Activated CD4-positive, alpha-beta T cell treated with anti-CD3 and anti-CD28 coated beads, Interleukin-2, amount 10 ng/mL, durations not matched to agents 24 days and 14 days (primary cell): ENCODE data around the gene RGS10. TPM values are rescaled to one million over a fixed set of nuclear protein-coding genes. Genes with fewer than 3 reads are reported as not detected.

Source experiments
- DNase-seq: peaks from one replicate; pipeline ENCODE4 v3.0.0; 2022
- H3K27ac Mint-ChIP-seq: one replicate; pipeline ENCODE4 v1.8.0; 2022; ENCODE audit warnings: mild to moderate bottlenecking, mixed read lengths
- H3K27me3 Mint-ChIP-seq: one replicate; pipeline ENCODE4 v1.8.0; 2022; ENCODE audit warnings: mixed read lengths
- H3K36me3 Mint-ChIP-seq: one replicate; pipeline ENCODE4 v1.8.0; 2022; ENCODE audit warnings: low read depth, mild to moderate bottlenecking, mixed read lengths
- H3K4me1 Mint-ChIP-seq: one replicate; pipeline ENCODE4 v1.8.0; 2021; ENCODE audit warnings: mixed read lengths
- H3K4me3 Mint-ChIP-seq: one replicate; pipeline ENCODE4 v1.8.0; 2022; ENCODE audit warnings: mild to moderate bottlenecking, moderate library complexity, mixed read lengths
- H3K9me3 Mint-ChIP-seq: one replicate; pipeline ENCODE4 v1.8.0; 2021; ENCODE audit warnings: mixed read lengths
- intact Hi-C: fragments of 100-400 bp; cut with micrococcal nuclease; formaldehyde crosslinking; loops from one replicate; pipeline ENCODE4 v1.15.1; 2023
- total RNA-seq: library from RNA; stranded (reverse); gene quantifications from 2 replicates; pipeline ENCODE4 v1.2.3, GENCODE V29; 2022

Gene RGS10
- total RNA-seq, 1 donor from 2014 or later, result 137 TPM

GRCh38 chr10:119494236-119495020, 48.1 kb downstream of the RGS10 start:
- Mint-ChIP-seq H3K27ac (peak overlapping the region; percentile 63), H3K4me1 (peaks cover 63% of the 10 kb centered on the region), H3K9me3 (no peaks in the 10 kb centered on the region), H3K4me3 (no peak overlapping the region), H3K36me3 (peaks cover 27% of the 10 kb centered on the region), H3K27me3 (no peaks in the 10 kb centered on the region)
- no peak for DNase-seq
- intact Hi-C loops, result loop anchor here (5.0 kb wide), 2 partner anchors 158 to 208 kb away; partner anchors contain the start of gene BAG3

DNA sequence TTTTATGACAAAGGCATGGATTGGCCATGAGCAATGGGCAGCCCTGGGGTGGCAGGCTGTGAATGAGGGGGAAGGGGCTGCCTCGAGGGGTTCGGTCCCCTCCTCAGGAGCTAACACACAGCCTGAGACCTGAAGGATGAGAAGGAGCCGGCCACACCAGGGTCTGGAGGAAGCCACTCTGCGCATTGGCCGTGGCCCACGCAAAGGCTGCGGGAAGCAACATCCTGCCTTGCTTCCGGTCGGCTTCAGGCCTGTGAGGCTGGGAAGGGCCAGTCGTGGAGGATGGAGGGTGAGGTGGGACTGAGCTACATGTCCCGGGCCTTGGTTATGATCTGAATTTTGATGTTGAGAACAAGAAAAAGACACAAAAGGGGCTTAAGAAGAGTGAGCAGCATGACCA, 49.4 kb downstream of the RGS10 start:
- Mint-ChIP-seq H3K4me3 (peak overlapping the region; percentile 35), H3K9me3 (no peaks in the 10 kb centered on the region), H3K36me3 (peaks cover 16% of the 10 kb centered on the region), H3K4me1 (peaks cover 59% of the 10 kb centered on the region), H3K27me3 (no peaks in the 10 kb centered on the region), H3K27ac (peak overlapping the region; percentile 45)
- intact Hi-C loops, result no loop called here
- DNase-seq, result no peak

DNA sequence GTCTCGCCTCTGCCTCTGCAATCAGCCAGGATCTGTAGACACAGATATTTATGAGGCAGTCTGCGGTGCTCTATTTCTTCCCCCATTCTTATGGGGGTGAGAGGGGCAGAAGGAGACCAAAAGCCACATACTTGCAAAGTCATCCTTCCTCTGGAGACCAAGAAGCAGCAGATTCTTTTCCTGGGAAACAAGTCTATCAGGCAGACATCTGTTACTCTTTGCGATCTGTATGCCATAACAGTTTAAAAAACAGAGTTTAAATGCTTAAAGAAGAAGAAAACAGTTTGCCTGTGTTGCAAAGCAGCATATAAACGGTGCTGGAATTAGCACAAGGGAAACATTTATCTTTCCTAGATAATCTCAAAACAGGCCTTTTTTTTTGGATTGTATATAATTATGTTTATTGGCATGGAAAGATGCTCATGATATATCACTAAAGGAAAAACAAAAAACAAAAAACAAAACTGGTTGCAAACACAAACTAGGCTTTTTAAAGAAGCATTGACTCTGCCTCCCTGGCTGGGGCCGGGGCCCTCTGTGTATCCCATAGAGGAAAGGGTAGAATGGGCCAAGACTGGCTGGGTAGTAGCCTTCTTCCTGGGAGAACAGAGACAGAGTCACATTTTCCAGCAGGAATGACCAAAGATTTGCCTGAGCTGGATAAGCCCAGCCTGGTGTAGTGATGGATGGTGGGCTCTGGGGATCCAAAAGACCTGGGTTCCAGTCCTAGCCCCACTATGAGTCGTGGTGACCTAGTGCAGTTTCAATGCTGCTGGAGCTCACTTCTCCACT, 50.4 kb downstream of the RGS10 start:
- H3K27me3 Mint-ChIP-seq, result no peaks in the 10 kb centered on the region
- peaks cover 9% of the 10 kb centered on the region for H3K36me3 Mint-ChIP-seq
- no peak overlapping the region for H3K4me3 Mint-ChIP-seq
- H3K27ac Mint-ChIP-seq, result no peak overlapping the region
- peaks cover 57% of the 10 kb centered on the region for H3K4me1 Mint-ChIP-seq
- H3K9me3 Mint-ChIP-seq, result no peaks in the 10 kb centered on the region
- intact Hi-C loops, result no loop called here
- no peak for DNase-seq

- peak overlapping the region; percentile 81 for H3K4me3 Mint-ChIP-seq
- H3K4me1 Mint-ChIP-seq, result peaks cover 40% of the 10 kb centered on the region
- peaks cover 3% of the 10 kb centered on the region for H3K36me3 Mint-ChIP-seq
- no peaks in the 10 kb centered on the region for H3K27me3 Mint-ChIP-seq
- intact Hi-C loops, result loop anchor here (1.0 to 5.0 kb wide), 2 partner anchors 11 to 43 kb away; no protein-coding TSS in a partner anchor
- H3K27ac Mint-ChIP-seq, result peak overlapping the region; percentile 90
- no peak for DNase-seq
- H3K9me3 Mint-ChIP-seq, result no peaks in the 10 kb centered on the region
These were observed 52.6 kb downstream of the RGS10 start for GRCh38 chr10:119489991-119490326.

GRCh38 chr10:119488675-119489074, 53.8 kb downstream of the RGS10 start:
- peak overlapping the region; percentile 48 for H3K27ac Mint-ChIP-seq
- no peaks in the 10 kb centered on the region for H3K27me3 Mint-ChIP-seq
- intact Hi-C loops, result loop anchor here (1.0 to 5.0 kb wide), 2 partner anchors 9 to 41 kb away; no protein-coding TSS in a partner anchor
- no peak for DNase-seq
- H3K9me3 Mint-ChIP-seq, result no peaks in the 10 kb centered on the region
- no peak overlapping the region for H3K4me3 Mint-ChIP-seq
- peaks cover 28% of the 10 kb centered on the region for H3K4me1 Mint-ChIP-seq
- H3K36me3 Mint-ChIP-seq, result peaks cover under 1% of the 10 kb centered on the region

DNA sequence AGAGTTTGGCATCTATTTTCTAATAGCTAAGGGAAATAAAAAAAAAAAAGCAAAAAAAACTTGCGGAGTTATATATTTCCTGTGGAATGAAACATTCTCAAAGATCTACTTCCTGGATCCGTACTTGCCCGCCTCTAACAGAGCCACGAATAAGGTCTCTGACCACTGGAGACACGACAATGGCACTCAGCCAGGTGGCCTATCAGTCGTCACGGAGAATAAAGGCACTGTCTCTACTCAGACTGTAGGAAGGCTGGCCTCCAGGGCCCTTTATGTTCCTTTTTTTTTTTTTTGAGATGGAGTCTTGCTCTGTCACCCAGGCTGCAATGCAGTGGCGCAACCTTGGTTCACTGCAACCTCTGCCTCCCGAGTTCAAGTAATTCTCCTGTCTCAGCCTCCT, 58.7 kb downstream of the RGS10 start:
- DNase-seq, result no peak
- H3K36me3 Mint-ChIP-seq, result no peaks in the 10 kb centered on the region
- intact Hi-C loops, result no loop called here
- H3K27ac Mint-ChIP-seq, result no peak overlapping the region
- peaks cover 20% of the 10 kb centered on the region for H3K4me1 Mint-ChIP-seq
- H3K4me3 Mint-ChIP-seq, result no peak overlapping the region
- H3K9me3 Mint-ChIP-seq, result no peaks in the 10 kb centered on the region
- no peaks in the 10 kb centered on the region for H3K27me3 Mint-ChIP-seq

DNA sequence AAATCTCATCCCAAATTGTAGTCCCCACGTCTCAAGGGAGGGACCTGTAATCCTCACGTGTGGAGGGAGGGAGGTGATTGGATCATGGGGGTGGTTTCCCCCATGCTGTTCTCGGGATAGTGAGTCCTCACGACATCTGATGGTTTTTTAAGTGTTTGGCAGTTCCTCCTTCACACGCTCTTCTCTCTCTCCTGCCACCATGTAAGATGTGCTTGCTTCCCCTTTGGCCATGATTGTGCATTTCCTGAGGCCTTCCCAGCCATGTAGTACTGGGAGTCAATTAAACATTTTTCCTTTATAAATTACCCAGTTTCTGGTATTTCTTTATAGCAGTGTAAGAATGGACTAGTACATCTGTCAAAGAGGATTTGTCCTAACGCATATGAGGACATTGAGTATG, 59.5 kb downstream of the RGS10 start:
- no peaks in the 10 kb centered on the region for H3K36me3 Mint-ChIP-seq
- H3K4me3 Mint-ChIP-seq, result no peak overlapping the region
- H3K27me3 Mint-ChIP-seq, result no peaks in the 10 kb centered on the region
- H3K27ac Mint-ChIP-seq, result no peak overlapping the region
- intact Hi-C loops, result no loop called here
- DNase-seq, result no peak
- no peaks in the 10 kb centered on the region for H3K9me3 Mint-ChIP-seq
- peaks cover 24% of the 10 kb centered on the region for H3K4me1 Mint-ChIP-seq

- peaks cover 30% of the 10 kb centered on the region for H3K4me1 Mint-ChIP-seq
- intact Hi-C loops, result no loop called here
- H3K36me3 Mint-ChIP-seq, result no peaks in the 10 kb centered on the region
- H3K9me3 Mint-ChIP-seq, result no peaks in the 10 kb centered on the region
- no peak overlapping the region for H3K4me3 Mint-ChIP-seq
- no peak for DNase-seq
- no peaks in the 10 kb centered on the region for H3K27me3 Mint-ChIP-seq
- no peak overlapping the region for H3K27ac Mint-ChIP-seq
These were observed 60.6 kb downstream of the RGS10 start for GRCh38 chr10:119481781-119482426.

- intact Hi-C loops, result no loop called here
- no peak for DNase-seq
- H3K27ac Mint-ChIP-seq, result no peak overlapping the region
These were observed 61.9 kb downstream of the RGS10 start for GRCh38 chr10:119480667-119481066.

GRCh38 chr10:119479532-119479931, 63.0 kb downstream of the RGS10 start:
- H3K27ac Mint-ChIP-seq, result no peak overlapping the region
- no peaks in the 10 kb centered on the region for H3K27me3 Mint-ChIP-seq
- intact Hi-C loops, result loop anchor here (1.0 to 2.0 kb wide), 2 partner anchors 10 to 17 kb away; no protein-coding TSS in a partner anchor
- no peaks in the 10 kb centered on the region for H3K9me3 Mint-ChIP-seq
- H3K4me3 Mint-ChIP-seq, result no peak overlapping the region
- peaks cover 32% of the 10 kb centered on the region for H3K4me1 Mint-ChIP-seq
- H3K36me3 Mint-ChIP-seq, result no peaks in the 10 kb centered on the region
- no peak for DNase-seq

More at GRCh38 chr10:119480667-119481066, 61.9 kb downstream of the RGS10 start:
- no peak overlapping the region for H3K4me3 Mint-ChIP-seq
- H3K9me3 Mint-ChIP-seq, result no peaks in the 10 kb centered on the region
- H3K27me3 Mint-ChIP-seq, result no peaks in the 10 kb centered on the region
- H3K4me1 Mint-ChIP-seq, result peaks cover 32% of the 10 kb centered on the region
- no peaks in the 10 kb centered on the region for H3K36me3 Mint-ChIP-seq

DNA sequence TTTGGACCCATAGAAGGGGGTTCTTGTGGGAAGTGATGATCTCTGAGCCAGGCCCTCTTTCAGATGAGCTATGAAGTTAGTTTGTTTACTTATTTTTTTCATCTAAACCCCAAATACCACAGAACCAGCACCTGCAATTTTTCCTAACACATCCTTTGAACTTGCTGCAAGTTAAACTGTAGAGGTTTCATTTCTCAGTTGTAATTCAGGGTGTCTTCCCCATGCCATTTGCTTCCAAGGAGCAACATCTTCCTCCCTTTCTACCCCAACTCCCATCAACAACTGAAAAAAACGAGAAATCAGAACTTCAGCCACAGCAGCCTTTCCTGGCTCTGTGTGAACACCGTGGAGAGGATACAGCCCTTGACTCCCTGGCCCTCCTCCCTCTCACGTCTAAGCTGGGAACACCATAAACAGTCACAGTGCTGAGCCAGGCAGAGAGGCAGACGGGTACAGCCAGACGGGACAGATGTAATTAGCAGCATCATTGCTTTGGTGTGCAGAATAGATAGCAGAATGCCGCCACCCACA, 63.6 kb downstream of the RGS10 start:
- H3K27me3 Mint-ChIP-seq, result no peaks in the 10 kb centered on the region
- H3K4me3 Mint-ChIP-seq, result peak overlapping the region; percentile 66
- H3K36me3 Mint-ChIP-seq, result peaks cover 1% of the 10 kb centered on the region
- intact Hi-C loops, result loop anchor here (1.0 to 2.0 kb wide), 2 partner anchors 10 to 18 kb away; no protein-coding TSS in a partner anchor
- H3K27ac Mint-ChIP-seq, result peak overlapping the region; percentile 80
- peaks cover 32% of the 10 kb centered on the region for H3K4me1 Mint-ChIP-seq
- no peaks in the 10 kb centered on the region for H3K9me3 Mint-ChIP-seq
- DNase-seq, result peak; percentile 73

DNA sequence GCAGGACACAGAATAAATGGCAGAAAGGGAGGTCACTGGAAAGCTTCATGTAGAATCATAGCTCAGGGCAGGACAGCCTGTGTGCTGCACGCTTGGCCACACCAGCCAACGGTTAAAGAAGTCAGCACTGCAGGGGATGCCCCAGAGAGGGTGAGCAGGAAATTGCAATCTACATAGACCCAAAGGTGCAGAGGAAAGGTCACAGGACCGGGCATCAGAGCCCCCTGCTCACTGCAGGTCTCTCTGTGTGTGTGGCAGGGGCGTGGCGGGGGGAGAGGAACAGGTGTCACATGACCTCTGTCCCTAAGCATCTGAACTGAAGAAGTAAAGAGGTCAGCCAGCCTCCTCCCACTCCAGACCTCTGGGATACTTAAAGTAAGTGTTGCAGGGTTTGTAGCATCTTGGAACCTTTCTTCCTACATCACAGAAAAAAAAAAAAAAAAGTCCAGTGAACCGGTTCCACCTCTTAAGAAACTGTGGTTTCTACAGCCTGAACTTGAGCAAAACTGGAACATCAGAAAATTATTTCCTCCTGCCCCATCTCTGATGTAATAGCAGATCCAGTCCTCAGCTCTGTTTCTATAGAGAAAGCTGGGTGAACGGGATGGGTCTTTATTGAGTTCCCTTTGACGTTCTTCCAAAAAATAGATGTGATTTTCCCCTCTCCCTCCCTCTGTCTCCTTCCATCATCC, 64.3 kb downstream of the RGS10 start:
- Mint-ChIP-seq H3K4me3 (peak overlapping the region; percentile 66), H3K36me3 (peaks cover 2% of the 10 kb centered on the region), H3K27ac (peak overlapping the region; percentile 80), H3K9me3 (no peaks in the 10 kb centered on the region), H3K27me3 (no peaks in the 10 kb centered on the region), H3K4me1 (peaks cover 32% of the 10 kb centered on the region)
- intact Hi-C loops, result loop anchor here (2.0 kb wide), 1 partner anchor 19 kb away; no protein-coding TSS in a partner anchor
- peak; percentile 78 for DNase-seq

- H3K4me1 Mint-ChIP-seq, result peaks cover 32% of the 10 kb centered on the region
- H3K9me3 Mint-ChIP-seq, result no peaks in the 10 kb centered on the region
- H3K4me3 Mint-ChIP-seq, result peak overlapping the region; percentile 66
- no peak for DNase-seq
- peaks cover 2% of the 10 kb centered on the region for H3K36me3 Mint-ChIP-seq
- intact Hi-C loops, result no loop called here
- no peaks in the 10 kb centered on the region for H3K27me3 Mint-ChIP-seq
- peak overlapping the region; percentile 80 for H3K27ac Mint-ChIP-seq
These were observed 65.1 kb downstream of the RGS10 start for GRCh38 chr10:119477444-119477843.
